ENCODE data around the gene NBDY.

DNA sequence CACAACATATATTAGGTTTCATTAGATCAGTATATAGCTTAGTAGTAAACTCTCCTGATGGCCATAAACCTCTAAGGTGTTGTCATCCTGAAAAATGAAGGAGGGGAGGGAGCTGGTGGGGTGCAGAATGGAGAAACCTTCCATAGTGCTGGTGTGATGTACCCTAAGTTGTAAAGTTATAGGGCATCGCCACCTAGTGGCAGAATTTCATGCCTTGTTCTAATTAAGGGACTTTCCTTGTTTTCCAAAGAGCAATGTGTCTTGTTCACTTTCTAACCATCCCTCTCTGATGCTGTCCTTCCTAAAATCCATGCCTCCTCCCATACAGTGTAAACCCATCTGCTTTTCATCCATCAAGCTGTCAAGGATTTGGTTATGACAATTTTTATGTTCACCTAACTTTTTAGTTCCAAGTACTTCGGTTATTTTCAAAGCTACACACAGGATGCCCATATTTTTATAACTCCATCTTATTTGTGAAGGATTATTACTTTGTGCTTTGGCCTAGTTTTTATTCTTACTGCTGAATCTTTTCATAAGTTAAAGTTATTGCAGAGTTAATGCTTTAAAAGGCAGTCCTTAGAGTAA lies 4.5 kb downstream of the NBDY start:
- TF ChIP-seq CTCF (IDR thresholded peaks at IDR 0.05; ENCODE audit: borderline replicate concordance, extremely low read depth, low read length, poor library complexity, severe bottlenecking) (peak; percentile 73), EZH2 (IDR thresholded peaks at IDR 0.05; ENCODE audit: borderline replicate concordance, low read depth, low read length, severe bottlenecking) (no peak)

Measured in DND-41 (cell line).